Measurements from ENCODE around the gene CTDSP2.

- no peak for TF ChIP-seq GATA2 (IDR thresholded peaks at IDR 0.05; ENCODE audit: low read depth, low read length)
- TF ChIP-seq GATA3 (IDR thresholded peaks at IDR 0.05; ENCODE audit: low read depth, low read length): no peak
Measured at GRCh38 chr12:57891542-57892228, 45.2 kb upstream of the CTDSP2 start.

Data from SH-SY5Y (cell line).